ENCODE measurements around the gene PRKG2.

Gene PRKG2

DNA sequence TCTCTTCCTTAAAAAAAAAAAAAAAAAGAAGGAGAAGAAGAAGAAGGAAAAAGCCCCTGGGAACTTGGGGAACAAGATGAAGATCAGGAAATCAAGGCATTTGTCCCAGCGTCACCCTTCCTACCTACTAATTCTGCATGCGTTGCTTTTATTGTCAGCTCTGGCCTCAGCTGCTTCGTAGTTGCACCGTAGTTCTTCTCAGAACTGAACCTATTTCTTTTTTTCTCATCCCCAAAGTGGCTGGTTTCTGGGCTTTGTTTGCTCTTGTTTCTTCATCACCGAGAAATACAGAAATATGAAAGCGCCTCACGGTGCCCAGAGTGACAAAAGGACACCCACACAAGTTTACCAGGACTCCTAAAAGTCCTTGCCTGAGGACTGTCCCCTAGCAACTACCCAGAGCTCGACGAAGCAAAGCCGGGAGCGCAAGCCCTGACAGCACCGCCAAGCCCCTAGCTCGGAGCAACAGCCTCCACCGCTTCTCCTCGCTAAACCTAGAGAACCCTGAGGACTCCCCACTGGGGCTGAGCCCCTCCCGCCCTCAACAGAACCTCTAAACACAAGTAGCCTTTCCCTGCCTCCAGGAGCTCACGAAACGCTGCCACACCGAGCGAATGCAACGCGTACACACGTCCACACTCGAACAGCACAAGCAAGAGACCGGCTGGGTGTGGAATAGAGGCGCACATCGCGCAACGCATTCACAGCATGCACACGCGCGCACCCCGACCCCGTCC is 710 bp downstream of the PRKG2 start:
- Histone ChIP-seq H3K4me1 (ENCODE audit: control insufficient read depth, insufficient read depth, low read length) (peaks cover 2% of the 10 kb centered on the region), H3K4me3 (ENCODE audit: low read depth, low read length) (peak overlapping the region; percentile 79), H3K9ac (ENCODE audit: low read depth, low read length) (no peak overlapping the region), H3K36me3 (ENCODE audit: control insufficient read depth, insufficient read depth, low read length) (no peaks in the 10 kb centered on the region), H3K9me3 (ENCODE audit: control insufficient read depth, insufficient read depth, low read length) (no peaks in the 10 kb centered on the region), H3K27me3 (ENCODE audit: control insufficient read depth, insufficient read depth, low read length) (peaks cover 57% of the 10 kb centered on the region)

DNA sequence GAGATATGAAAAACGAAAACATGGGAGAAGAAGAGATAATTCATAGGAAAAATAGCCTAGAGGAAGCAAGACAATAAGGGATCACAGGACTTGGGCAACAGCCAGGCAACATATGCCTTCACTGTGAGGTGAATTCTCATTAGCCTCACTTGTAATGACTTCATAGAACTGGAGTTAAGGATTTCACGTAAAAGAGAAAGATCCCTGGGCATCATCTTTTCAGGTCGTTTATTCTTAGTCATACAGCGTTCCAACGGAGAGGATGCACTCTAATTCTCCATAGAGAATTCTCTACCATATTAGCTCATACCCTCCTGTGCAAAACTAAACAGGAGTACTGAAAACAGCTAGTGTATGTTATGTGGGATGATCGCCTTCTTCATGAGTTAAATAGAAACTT is 1.4 kb downstream of the PRKG2 start:
- Histone ChIP-seq H3K4me3 (ENCODE audit: low read depth, low read length) (no peak overlapping the region), H3K36me3 (ENCODE audit: control insufficient read depth, insufficient read depth, low read length) (no peaks in the 10 kb centered on the region), H3K4me1 (ENCODE audit: control insufficient read depth, insufficient read depth, low read length) (peaks cover 2% of the 10 kb centered on the region), H3K9me3 (ENCODE audit: control insufficient read depth, insufficient read depth, low read length) (no peaks in the 10 kb centered on the region), H3K9ac (ENCODE audit: low read depth, low read length) (no peak overlapping the region), H3K27me3 (ENCODE audit: control insufficient read depth, insufficient read depth, low read length) (peaks cover 57% of the 10 kb centered on the region)

DNA sequence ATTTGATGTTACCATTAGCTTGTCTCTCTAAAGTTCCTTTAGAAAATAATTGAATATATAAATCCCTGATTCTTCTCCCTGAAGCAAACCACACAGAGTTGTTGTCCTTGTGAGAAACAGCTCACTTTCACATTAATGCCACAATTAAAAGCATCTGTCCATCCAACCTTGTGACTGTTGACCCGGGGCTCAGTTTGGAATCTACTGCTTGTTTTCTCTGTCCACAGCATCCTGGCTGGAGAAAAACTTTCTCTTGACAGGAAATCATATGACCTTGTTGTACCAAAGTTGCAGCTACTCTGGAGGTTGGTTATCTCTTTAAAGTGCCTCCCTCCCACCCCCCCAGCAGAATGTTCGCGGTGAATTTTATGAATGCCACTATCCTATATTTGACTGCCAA is 3.1 kb downstream of the PRKG2 start:
- no peaks in the 10 kb centered on the region for H3K36me3 ChIP-seq (ENCODE audit: control insufficient read depth, insufficient read depth, low read length)
- peaks cover 2% of the 10 kb centered on the region for H3K4me1 ChIP-seq (ENCODE audit: control insufficient read depth, insufficient read depth, low read length)
- H3K9me3 ChIP-seq (ENCODE audit: control insufficient read depth, insufficient read depth, low read length) = no peaks in the 10 kb centered on the region
- H3K9ac ChIP-seq (ENCODE audit: low read depth, low read length) = no peak overlapping the region
- H3K4me3 ChIP-seq (ENCODE audit: low read depth, low read length) = no peak overlapping the region
- H3K27me3 ChIP-seq (ENCODE audit: control insufficient read depth, insufficient read depth, low read length) = peaks cover 54% of the 10 kb centered on the region

DNA sequence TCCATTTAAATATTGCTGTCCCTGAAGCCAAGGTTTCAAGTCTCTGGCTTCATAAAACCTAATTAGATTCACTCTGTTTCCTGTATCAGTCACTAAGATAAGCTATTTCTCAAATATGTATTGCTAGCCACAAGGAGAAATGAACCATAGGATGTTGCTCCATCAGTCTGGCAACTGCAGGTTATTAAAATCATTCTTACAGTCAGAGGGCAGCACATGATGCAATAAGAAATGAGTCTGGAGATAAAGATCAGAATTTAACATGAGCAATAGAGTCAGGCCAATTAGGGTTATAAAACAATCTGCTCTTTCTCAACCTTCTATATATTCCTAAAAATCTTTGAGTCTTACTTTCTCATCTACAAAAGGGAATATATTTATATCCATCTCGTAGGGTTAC is 7.2 kb downstream of the PRKG2 start:
- Histone ChIP-seq H3K4me1 (ENCODE audit: control insufficient read depth, insufficient read depth, low read length) (no peaks in the 10 kb centered on the region), H3K36me3 (ENCODE audit: control insufficient read depth, insufficient read depth, low read length) (no peaks in the 10 kb centered on the region), H3K27me3 (ENCODE audit: control insufficient read depth, insufficient read depth, low read length) (peaks cover 16% of the 10 kb centered on the region), H3K9me3 (ENCODE audit: control insufficient read depth, insufficient read depth, low read length) (no peaks in the 10 kb centered on the region), H3K4me3 (ENCODE audit: low read depth, low read length) (no peak overlapping the region), H3K9ac (ENCODE audit: low read depth, low read length) (no peak overlapping the region)

DNA sequence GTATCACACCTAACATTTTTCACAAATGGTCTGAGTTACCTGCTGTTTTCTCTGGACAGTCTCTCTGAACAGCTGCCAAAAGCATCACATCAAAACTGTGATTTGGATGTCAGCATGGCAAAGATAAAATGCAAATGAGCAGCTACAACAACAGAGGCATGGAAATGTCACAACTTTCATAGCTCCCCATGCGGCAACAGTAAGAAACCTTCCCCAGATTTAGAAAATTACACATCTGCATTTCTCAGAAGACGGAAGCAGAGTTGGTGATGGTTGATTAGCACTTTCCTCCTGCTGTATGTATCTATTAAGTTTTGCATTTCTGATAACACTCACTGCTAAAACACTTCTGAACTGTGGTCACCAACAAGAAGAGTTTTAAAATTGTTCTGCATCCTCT is 9.7 kb downstream of the PRKG2 start:
- H3K27me3 ChIP-seq (ENCODE audit: control insufficient read depth, insufficient read depth, low read length) = no peaks in the 10 kb centered on the region
- H3K9me3 ChIP-seq (ENCODE audit: control insufficient read depth, insufficient read depth, low read length) = no peaks in the 10 kb centered on the region
- no peak overlapping the region for H3K4me3 ChIP-seq (ENCODE audit: low read depth, low read length)

DNA sequence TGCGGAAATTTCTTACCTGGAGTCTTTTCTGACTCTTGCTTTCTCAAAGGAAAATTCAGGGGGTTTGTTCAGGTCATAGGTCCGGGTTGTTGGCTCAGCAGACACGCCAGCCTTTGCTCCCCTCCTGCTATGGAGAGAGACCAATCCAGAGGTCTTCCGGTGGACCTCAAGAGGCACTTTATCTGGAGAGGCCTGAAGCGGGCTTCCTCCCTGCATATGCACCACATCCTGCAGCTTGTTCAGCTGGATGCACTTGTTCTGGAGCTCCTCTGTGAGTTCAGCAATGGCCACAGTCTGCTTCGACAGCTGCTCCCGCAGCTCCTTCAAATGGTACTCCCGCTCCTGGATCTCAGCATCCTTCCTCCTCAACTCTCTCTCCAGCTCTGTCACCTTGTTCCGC is 10.5 kb downstream of the PRKG2 start:
- Histone ChIP-seq H3K4me1 (ENCODE audit: control insufficient read depth, insufficient read depth, low read length) (no peaks in the 10 kb centered on the region), H3K27me3 (ENCODE audit: control insufficient read depth, insufficient read depth, low read length) (no peaks in the 10 kb centered on the region), H3K4me3 (ENCODE audit: low read depth, low read length) (no peak overlapping the region), H3K9ac (ENCODE audit: low read depth, low read length) (no peak overlapping the region), H3K9me3 (ENCODE audit: control insufficient read depth, insufficient read depth, low read length) (no peaks in the 10 kb centered on the region), H3K36me3 (ENCODE audit: control insufficient read depth, insufficient read depth, low read length) (no peaks in the 10 kb centered on the region)

More for the DNA sequence above, 9.7 kb downstream of the PRKG2 start:
- Histone ChIP-seq H3K36me3 (ENCODE audit: control insufficient read depth, insufficient read depth, low read length) (no peaks in the 10 kb centered on the region), H3K4me1 (ENCODE audit: control insufficient read depth, insufficient read depth, low read length) (no peaks in the 10 kb centered on the region), H3K9ac (ENCODE audit: low read depth, low read length) (no peak overlapping the region)

DNA sequence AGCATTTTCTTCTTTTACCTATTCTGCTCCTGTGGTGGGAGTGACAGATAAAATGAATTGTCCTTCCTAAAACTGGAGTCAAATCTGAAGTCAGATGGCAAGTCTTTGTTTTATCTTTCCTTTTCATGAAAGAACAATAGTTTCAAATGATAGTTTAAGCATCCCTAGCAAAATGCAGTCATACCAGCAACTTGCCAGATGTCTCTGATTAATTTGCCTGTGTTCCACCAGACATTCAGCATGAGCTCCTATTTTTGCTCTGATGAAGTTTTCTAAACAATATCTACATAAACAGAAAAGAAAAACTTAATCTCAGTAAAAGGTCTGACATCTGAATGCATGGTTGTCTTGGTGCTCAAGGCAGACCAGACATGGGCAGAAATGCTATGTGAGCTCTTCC is 15.2 kb downstream of the PRKG2 start:
- Histone ChIP-seq H3K9me3 (ENCODE audit: control insufficient read depth, insufficient read depth, low read length) (no peaks in the 10 kb centered on the region), H3K36me3 (ENCODE audit: control insufficient read depth, insufficient read depth, low read length) (no peaks in the 10 kb centered on the region), H3K4me3 (ENCODE audit: low read depth, low read length) (no peak overlapping the region), H3K27me3 (ENCODE audit: control insufficient read depth, insufficient read depth, low read length) (no peaks in the 10 kb centered on the region), H3K4me1 (ENCODE audit: control insufficient read depth, insufficient read depth, low read length) (no peaks in the 10 kb centered on the region), H3K9ac (ENCODE audit: low read depth, low read length) (no peak overlapping the region)

DNA sequence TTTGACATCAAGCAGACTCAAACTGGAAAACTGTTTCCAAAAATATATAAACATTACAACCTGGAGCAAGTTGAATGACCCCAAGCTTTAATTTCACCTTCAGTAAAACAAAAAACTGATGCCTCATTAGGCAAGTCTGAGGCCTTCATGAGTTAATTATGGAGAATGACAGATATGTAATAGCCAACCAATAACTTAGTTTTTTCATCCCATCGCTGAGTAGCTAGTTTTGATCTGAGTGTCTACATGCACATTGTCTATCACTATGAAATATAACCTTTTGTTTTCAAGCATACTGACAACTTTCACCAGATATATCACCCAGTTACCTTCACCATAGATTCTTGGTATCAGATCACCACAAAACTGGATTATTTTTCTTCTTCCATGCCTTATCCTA is 16.4 kb downstream of the PRKG2 start:
- Histone ChIP-seq H3K4me3 (ENCODE audit: low read depth, low read length) (no peak overlapping the region), H3K36me3 (ENCODE audit: control insufficient read depth, insufficient read depth, low read length) (no peaks in the 10 kb centered on the region), H3K9ac (ENCODE audit: low read depth, low read length) (no peak overlapping the region), H3K9me3 (ENCODE audit: control insufficient read depth, insufficient read depth, low read length) (no peaks in the 10 kb centered on the region), H3K4me1 (ENCODE audit: control insufficient read depth, insufficient read depth, low read length) (no peaks in the 10 kb centered on the region), H3K27me3 (ENCODE audit: control insufficient read depth, insufficient read depth, low read length) (no peaks in the 10 kb centered on the region)

DNA sequence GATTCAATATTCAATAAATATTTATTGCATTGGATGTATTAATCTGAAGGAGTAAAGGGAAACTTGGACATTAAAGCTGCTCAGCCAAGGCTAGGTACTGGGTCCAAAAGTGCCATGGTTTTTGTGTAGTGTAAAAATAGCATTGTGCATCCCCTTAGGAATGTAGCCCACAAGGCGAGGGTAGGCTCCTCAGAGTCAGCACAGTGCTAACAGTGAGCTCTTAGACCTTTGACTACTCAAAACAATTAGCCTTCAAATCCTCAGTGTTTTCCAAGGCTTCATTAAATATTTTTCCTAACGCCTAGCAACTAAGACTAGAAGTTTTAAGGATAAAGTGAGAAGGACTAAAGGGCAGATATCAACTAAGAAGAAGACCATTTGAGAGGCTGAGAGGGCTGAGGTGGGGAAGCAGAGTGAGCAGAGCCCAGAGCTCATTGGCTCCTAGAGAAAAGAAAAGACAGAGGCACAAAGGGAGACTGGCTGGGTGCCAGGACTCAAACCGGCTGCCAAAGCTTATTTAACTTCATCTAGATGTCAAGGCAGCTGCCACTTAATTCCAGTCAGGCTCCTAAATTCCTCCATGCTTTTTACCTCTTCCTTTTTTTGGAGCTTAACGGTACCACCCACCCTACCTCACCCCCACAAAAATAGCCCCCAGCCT is 17.0 kb downstream of the PRKG2 start:
- Histone ChIP-seq H3K36me3 (ENCODE audit: control insufficient read depth, insufficient read depth, low read length) (no peaks in the 10 kb centered on the region), H3K9ac (ENCODE audit: low read depth, low read length) (no peak overlapping the region), H3K4me1 (ENCODE audit: control insufficient read depth, insufficient read depth, low read length) (no peaks in the 10 kb centered on the region), H3K9me3 (ENCODE audit: control insufficient read depth, insufficient read depth, low read length) (no peaks in the 10 kb centered on the region), H3K4me3 (ENCODE audit: low read depth, low read length) (no peak overlapping the region), H3K27me3 (ENCODE audit: control insufficient read depth, insufficient read depth, low read length) (no peaks in the 10 kb centered on the region)

DNA sequence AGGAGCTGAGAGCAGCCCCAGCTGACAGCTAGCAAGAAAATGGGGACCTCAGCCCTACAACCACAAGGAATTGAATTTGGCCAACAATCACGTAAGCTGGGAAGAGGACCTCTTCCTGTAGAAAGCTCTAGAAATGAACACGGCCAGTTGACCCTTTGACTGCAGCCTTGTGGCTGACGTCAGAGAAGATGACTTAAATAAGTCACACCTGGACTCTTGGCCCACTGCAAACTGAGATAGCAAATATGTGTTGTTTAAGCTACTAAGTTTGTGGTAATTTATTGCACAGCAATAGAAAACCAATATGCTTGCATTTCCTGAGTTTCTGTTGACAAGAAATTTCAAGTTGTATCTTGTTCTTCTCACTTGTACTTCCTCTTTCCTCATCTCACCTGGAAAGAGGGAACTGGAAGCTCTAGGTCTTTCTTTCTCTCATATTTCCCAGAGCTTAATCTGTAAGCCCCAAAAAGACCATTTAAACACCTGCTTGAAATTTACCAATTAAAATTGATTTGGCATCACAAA is 18.8 kb downstream of the PRKG2 start:
- no peak overlapping the region for H3K9ac ChIP-seq (ENCODE audit: low read depth, low read length)
- H3K27me3 ChIP-seq (ENCODE audit: control insufficient read depth, insufficient read depth, low read length) = no peaks in the 10 kb centered on the region
- H3K9me3 ChIP-seq (ENCODE audit: control insufficient read depth, insufficient read depth, low read length) = no peaks in the 10 kb centered on the region
- H3K4me3 ChIP-seq (ENCODE audit: low read depth, low read length) = no peak overlapping the region
- no peaks in the 10 kb centered on the region for H3K4me1 ChIP-seq (ENCODE audit: control insufficient read depth, insufficient read depth, low read length)
- H3K36me3 ChIP-seq (ENCODE audit: control insufficient read depth, insufficient read depth, low read length) = no peaks in the 10 kb centered on the region

DNA sequence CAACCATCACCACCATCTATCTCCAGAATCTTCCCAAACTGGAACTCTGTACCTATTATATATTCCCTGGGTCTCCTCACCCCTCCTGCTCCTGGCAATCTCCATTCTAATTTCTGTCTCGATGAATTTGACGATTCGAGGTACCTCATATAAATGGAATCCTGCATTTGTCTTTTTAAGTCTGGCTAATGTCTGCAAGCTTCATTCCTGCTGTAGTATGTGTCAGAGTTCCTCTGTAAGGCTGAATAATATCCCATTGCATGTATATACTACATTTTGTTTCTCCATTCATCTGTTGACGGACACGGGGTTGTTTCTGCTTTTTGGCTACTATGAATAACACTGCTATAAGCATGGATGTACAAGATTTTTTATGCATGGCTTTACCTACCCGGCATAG is 19.5 kb downstream of the PRKG2 start:
- Histone ChIP-seq H3K4me1 (ENCODE audit: control insufficient read depth, insufficient read depth, low read length) (no peaks in the 10 kb centered on the region), H3K36me3 (ENCODE audit: control insufficient read depth, insufficient read depth, low read length) (no peaks in the 10 kb centered on the region), H3K9ac (ENCODE audit: low read depth, low read length) (no peak overlapping the region), H3K4me3 (ENCODE audit: low read depth, low read length) (no peak overlapping the region), H3K9me3 (ENCODE audit: control insufficient read depth, insufficient read depth, low read length) (no peaks in the 10 kb centered on the region), H3K27me3 (ENCODE audit: control insufficient read depth, insufficient read depth, low read length) (no peaks in the 10 kb centered on the region)

DNA sequence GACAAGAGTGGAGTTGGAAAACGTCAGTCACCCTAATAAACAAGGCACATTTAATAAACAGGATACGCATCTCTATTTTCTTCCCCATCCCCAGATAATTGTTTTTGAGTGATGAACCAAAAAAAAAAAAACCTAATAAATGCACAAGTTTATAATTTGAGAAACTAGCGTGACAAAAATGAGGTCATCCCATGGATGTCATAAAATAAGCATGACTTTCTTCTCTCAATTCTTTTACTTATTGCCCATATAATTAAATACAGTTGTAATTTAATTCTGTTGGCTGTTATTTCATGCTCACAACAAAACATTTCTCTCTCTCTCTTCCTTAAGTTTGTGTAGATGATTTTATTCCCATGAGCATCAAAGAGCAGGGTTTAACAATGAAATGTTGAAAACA is 20.7 kb downstream of the PRKG2 start:
- Histone ChIP-seq H3K27me3 (ENCODE audit: control insufficient read depth, insufficient read depth, low read length) (no peaks in the 10 kb centered on the region), H3K9ac (ENCODE audit: low read depth, low read length) (no peak overlapping the region), H3K4me3 (ENCODE audit: low read depth, low read length) (no peak overlapping the region), H3K4me1 (ENCODE audit: control insufficient read depth, insufficient read depth, low read length) (no peaks in the 10 kb centered on the region), H3K9me3 (ENCODE audit: control insufficient read depth, insufficient read depth, low read length) (no peaks in the 10 kb centered on the region), H3K36me3 (ENCODE audit: control insufficient read depth, insufficient read depth, low read length) (no peaks in the 10 kb centered on the region)
